Measurements from ENCODE around the gene SLC5A3. TPM values are rescaled to one million over a fixed set of nuclear protein-coding genes. Genes with fewer than 3 reads are reported as not detected.

Gene SLC5A3
- polyA plus RNA-seq, 3 donors = 0.74 to 3.3 (median 1.5) TPM

GRCh38 chr21:34055615-34056014 lies 17.8 kb upstream of the SLC5A3 start:
- H3K27ac ChIP-seq (ENCODE audit: low read depth, low read length) = no peak overlapping the region
- 89 to 94% (median 94%) methylated on average over 5 of the region's 5 CpGs for WGBS, 3 donors

GRCh38 chr21:34061983-34062382 lies 11.4 kb upstream of the SLC5A3 start:
- no peak overlapping the region for H3K27ac ChIP-seq (ENCODE audit: low read depth, low read length)
- 78 to 90% (median 89%) methylated on average over 3 of the region's 3 CpGs for WGBS, 3 donors

GRCh38 chr21:34065027-34065426 lies 8.4 kb upstream of the SLC5A3 start:
- 56 to 77% (median 68%) methylated on average over 3 of the region's 3 CpGs for WGBS, 3 donors
- H3K27ac ChIP-seq (ENCODE audit: low read depth, low read length) = no peak overlapping the region

- 87 to 92% (median 90%) methylated on average over 9 of the region's 9 CpGs for WGBS, 3 donors
- H3K27ac ChIP-seq (ENCODE audit: low read depth, low read length) = no peak overlapping the region
Measured at GRCh38 chr21:34071683-34072082, 1.7 kb upstream of the SLC5A3 start.

- no peak overlapping the region for H3K27ac ChIP-seq (ENCODE audit: low read depth, low read length)
- 29 to 48% (median 48%) methylated on average over 31 to 32 of the region's 32 CpGs for WGBS, 3 donors
Measured at GRCh38 chr21:34072145-34073031, 990 bp upstream of the SLC5A3 start.

GRCh38 chr21:34073749-34074282 lies 438 bp downstream of the SLC5A3 start:
- 0 to 1% (median 1%) methylated on average over 56 to 95 of the region's 95 CpGs for WGBS, 3 donors
- no peak overlapping the region for H3K27ac ChIP-seq (ENCODE audit: low read depth, low read length)

GRCh38 chr21:34074283-34075090 lies 1.1 kb downstream of the SLC5A3 start:
- WGBS, 3 donors = 18 to 33% (median 25%) methylated on average over 32 of the region's 32 CpGs
- H3K27ac ChIP-seq (ENCODE audit: low read depth, low read length) = no peak overlapping the region

- WGBS, 3 donors = 37 to 84% (median 69%) methylated on average over 2 of the region's 2 CpGs
- no peak overlapping the region for H3K27ac ChIP-seq (ENCODE audit: low read depth, low read length)
Measured at GRCh38 chr21:34075091-34075425, 1.7 kb downstream of the SLC5A3 start.

GRCh38 chr21:34075760-34076660 lies 2.6 kb downstream of the SLC5A3 start:
- no peak overlapping the region for H3K27ac ChIP-seq (ENCODE audit: low read depth, low read length)
- WGBS, 3 donors = 58 to 73% (median 71%) methylated on average over 9 of the region's 9 CpGs

GRCh38 chr21:34076835-34077234 lies 3.5 kb downstream of the SLC5A3 start:
- H3K27ac ChIP-seq (ENCODE audit: low read depth, low read length) = no peak overlapping the region
- WGBS, 3 donors = 97% methylated on average over 1 of the region's 1 CpG

- WGBS, 3 donors = 78 to 81% (median 81%) methylated on average over 1 of the region's 1 CpG
- no peak overlapping the region for H3K27ac ChIP-seq (ENCODE audit: low read depth, low read length)
Measured at GRCh38 chr21:34077888-34078287, 4.5 kb downstream of the SLC5A3 start.

- H3K27ac ChIP-seq (ENCODE audit: low read depth, low read length) = no peak overlapping the region
- WGBS, 3 donors = 35 to 49% (median 47%) methylated on average over 2 of the region's 2 CpGs
Measured at GRCh38 chr21:34078915-34079314, 5.5 kb downstream of the SLC5A3 start.

GRCh38 chr21:34080710-34081109 lies 7.3 kb downstream of the SLC5A3 start:
- no peak overlapping the region for H3K27ac ChIP-seq (ENCODE audit: low read depth, low read length)
- WGBS, 3 donors = 87 to 96% (median 96%) methylated on average over 5 of the region's 5 CpGs

- no peak overlapping the region for H3K27ac ChIP-seq (ENCODE audit: low read depth, low read length)
Measured at GRCh38 chr21:34082769-34083168, 9.4 kb downstream of the SLC5A3 start.

GRCh38 chr21:34083357-34083756 lies 10.0 kb downstream of the SLC5A3 start:
- WGBS, 3 donors = 90 to 94% (median 91%) methylated on average over 3 of the region's 3 CpGs
- H3K27ac ChIP-seq (ENCODE audit: low read depth, low read length) = no peak overlapping the region

More at GRCh38 chr21:34082769-34083168, 9.4 kb downstream of the SLC5A3 start:
- WGBS, 3 donors = 55 to 92% (median 86%) methylated on average over 4 of the region's 4 CpGs

- 86 to 96% (median 96%) methylated on average over 2 of the region's 2 CpGs for WGBS, 3 donors
- H3K27ac ChIP-seq (ENCODE audit: low read depth, low read length) = no peak overlapping the region
Measured at GRCh38 chr21:34085129-34085528, 11.8 kb downstream of the SLC5A3 start.

- 89 to 92% (median 89%) methylated on average over 5 of the region's 5 CpGs for whole genome bisulfite sequencing, 3 donors
Measured at GRCh38 chr21:34086887-34087306, 13.5 kb downstream of the SLC5A3 start.

GRCh38 chr21:34088752-34089151 lies 15.4 kb downstream of the SLC5A3 start:
- H3K27ac ChIP-seq (ENCODE audit: low read depth, low read length) = no peak overlapping the region
- WGBS, 3 donors = 84 to 97% (median 88%) methylated on average over 3 of the region's 3 CpGs

More at GRCh38 chr21:34086887-34087306, 13.5 kb downstream of the SLC5A3 start:
- H3K27ac ChIP-seq (ENCODE audit: low read depth, low read length) = no peak overlapping the region
